SKM-1 (cell line): Measurements from ENCODE around the gene AUTS2.

Experiments
- DNase-seq: peaks from one replicate; lab custom pipeline; 2025; ENCODE audit not compliant: unreplicated experiment; lab: John Stamatoyannopoulos, UW

Gene AUTS2

GRCh38 chr7:69843653-69844052, 245.4 kb downstream of the AUTS2 start:
- DNase-seq = no peak

DNA sequence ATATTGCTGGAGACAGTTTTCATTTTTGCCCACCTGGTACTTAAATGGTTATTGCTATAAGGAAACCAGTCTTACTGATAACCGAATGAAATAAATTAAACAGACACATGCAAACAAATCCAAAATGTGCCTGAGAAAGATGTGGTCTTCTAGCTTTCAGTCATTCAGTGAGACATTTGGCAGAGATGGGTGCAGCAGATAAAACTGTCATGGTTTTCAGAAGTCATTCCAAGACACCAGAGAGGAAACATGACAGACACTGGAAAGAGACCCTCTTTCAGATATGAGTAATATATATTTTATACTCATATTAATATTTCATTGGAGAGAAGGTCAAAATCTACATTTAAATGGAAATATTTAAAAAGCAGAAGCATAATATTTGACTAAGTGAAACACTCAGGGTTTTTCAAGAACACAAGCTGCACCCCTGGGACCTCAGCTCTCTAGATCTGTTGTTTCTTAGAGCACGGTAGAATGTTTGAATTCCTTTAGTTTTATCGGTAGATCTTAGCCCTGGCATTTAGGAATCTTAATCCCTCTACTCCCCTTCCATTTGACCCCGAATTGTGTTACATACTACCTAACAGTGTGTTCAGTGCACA, 246.1 kb downstream of the AUTS2 start:
- no peak for DNase-seq

DNA sequence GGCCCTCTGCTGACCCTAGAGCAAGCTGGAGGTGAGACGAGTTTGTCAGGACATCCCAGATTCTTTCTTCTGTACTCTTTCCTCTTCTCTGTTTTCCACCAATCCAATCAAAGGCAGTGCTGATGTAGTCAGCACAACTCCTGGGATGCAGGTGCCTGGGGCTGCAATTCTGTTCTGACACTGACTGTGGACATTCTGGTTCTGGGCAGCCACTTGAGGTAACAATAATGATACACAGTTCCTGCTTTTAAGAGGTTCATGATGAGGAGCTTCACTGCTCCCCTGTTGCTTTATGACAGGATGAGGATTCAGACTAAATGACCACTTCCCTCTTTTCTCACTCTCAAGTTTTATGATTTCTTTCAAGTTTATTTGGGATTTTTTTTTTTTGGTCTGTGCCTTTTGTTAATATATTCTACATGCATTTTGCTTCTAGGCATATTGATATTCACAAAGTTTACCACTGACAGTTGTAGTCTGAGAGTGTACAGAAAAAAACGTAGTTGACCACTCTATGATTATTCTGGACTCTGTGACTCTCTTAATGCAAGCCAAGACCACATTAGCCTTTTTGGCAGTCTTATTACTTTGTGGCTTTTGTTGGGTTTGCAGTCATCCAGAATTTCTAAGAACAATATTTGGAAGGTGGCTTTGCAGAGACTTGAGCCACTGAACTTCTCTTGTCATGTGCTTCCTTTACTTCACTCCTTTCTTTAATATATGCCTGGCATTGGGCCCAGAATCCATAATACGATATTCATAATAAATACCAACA, 247.6 kb downstream of the AUTS2 start:
- DNase-seq = no peak

DNA sequence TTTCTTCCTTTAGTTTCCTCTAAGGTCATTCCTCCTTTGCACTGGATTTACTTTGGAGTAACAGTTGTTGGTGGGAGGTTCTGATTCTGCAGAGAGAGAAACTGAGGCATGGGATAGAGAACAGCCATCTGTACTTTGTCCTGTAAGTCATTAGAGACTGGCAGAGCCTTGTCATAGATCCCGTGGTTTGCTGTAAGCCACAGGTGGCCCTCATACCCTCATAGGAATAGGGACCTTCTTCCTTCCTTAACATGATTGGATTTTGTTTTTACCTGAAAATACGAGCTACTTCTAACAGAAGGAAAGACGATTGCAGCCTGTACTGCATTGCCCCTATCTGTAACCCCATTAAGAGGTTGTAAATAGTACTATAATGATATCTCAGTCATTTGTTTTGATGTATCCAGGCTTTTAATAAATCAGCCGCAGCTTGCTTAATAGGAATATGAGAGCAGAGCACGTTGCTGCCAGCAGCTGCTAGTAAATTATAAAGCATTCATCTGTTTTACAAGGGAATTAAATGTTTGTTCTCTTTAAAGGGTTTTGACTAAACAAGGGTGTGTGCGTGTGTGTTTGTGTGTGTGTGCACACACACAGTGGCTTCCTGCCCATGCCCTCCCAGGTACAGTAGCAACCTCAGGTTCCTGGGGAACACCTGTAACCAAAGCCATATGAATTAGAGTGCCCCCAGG, 249.8 kb downstream of the AUTS2 start:
- no peak for DNase-seq

- peak; percentile 53 for DNase-seq
Observed at GRCh38 chr7:69849268-69849667, 251.0 kb downstream of the AUTS2 start.

GRCh38 chr7:69857014-69857413, 258.7 kb downstream of the AUTS2 start:
- DNase-seq = no peak

- DNase-seq = no peak
Observed at GRCh38 chr7:69858471-69858870, 260.2 kb downstream of the AUTS2 start.

GRCh38 chr7:69859342-69859741, 261.1 kb downstream of the AUTS2 start:
- no peak for DNase-seq

DNA sequence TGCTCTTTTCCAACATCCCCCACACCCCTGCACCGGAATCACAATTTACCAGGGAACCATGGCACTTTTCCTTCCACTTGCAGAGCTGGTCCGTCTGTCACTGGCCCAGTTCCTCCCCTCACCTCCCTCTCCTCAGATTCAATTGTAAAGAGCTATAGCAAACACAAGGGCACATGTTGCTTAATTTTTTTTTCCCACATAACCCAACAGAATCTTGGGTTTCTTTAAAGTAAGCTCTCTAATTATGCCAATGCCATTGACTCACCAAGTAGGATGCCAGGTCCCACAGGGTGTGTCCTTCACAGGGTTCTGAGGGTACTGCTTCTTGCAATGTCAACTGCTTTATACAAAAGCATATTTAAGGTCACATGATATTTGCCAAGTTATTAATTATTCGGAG, 262.2 kb downstream of the AUTS2 start:
- no peak for DNase-seq

DNA sequence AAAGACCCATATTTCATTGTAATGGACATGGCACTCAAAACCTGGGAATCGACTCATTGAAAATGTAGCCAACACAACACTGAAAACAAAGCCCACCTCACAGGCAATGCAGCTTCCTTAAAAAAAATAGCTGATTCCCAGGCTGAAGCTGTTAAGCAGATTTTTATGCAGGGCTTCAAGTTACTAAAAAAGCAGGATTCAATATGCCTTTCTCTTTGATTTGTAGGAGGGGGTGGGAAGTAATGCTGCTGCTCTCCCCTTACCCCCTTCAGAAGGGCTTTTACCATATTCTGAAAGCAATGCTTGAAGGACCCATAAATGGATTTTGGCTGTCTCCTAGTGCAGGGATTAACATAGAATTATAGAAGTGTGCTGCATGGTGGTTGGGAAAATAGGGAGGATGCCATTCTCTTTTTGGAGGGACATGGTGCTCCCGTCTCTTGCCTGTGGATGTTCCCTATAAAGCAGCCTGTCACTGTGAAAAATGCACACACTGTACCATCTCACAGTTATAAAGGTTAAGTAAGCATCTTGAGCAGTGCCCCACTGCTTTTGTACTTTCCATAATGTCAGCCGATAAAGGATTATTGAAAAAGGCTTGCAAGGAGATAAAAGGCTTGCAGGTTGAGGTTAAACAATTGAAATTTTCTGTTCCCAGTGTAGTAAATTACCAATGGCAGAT, 262.8 kb downstream of the AUTS2 start:
- no peak for DNase-seq

DNA sequence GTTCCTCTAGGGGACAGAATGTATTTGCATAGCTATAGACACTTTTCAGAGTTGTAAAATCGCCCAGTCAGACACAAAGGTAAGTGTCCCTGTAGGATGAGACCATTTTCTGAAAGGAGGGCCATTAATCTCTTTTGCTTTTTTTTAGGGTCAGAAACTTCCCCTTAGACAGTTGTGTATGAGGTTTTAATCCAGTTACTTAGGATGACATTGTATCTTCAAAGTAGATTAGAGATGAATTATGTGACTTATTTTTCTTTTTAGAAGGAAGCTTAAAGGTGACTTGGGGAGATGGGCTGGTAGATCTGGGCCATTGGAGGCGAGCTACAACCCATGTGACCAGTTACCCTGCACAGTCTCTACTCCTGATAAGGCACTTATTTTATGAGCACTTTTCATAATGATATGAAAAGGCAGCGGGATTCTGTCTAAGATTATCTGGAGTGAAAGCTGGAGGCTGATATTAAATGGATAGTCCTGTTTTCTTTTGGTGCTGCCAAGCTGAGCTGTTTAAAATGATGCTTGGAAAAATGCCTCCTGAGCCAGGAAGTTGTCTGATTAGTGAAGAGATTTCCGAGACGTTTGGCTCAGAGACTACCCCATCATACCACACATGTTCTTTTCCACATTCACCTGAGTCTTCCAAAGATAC, 264.3 kb downstream of the AUTS2 start:
- DNase-seq = no peak

GRCh38 chr7:69864274-69864673, 266.0 kb downstream of the AUTS2 start:
- no peak for DNase-seq

- no peak for DNase-seq
Observed at GRCh38 chr7:69864822-69865221, 266.5 kb downstream of the AUTS2 start.

- no peak for DNase-seq
Observed at GRCh38 chr7:69868921-69869320, 270.6 kb downstream of the AUTS2 start.

DNA sequence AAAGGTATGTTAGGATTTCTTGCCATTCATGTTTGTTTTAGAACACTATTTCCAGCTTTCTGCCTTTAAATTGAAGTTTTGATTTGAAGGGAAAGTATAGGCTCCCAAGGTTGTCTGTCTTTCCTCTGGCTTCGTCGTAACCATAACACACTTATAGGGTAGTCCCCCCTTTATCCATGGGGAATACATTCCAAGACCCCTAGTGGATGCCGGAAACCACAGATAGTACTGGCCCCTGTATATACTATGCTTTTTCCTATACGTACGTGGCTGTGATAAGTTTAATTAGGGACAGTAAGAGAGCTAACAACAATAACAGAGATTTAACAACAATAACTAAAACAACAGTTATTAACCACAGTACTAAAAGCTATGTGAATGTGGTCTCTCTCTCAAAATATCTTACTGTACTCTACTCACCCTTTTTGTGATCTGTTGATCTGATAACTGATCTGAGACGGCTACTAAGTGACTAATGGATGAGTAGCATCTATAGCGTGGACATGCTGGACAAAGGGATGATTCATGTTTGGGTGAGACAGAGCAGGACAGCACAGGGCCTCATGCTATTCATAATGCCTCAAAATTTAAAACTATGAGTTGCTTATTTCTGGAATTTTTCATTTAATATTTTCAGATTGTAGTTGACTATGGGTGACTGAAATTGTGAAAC, 273.1 kb downstream of the AUTS2 start:
- no peak for DNase-seq

GRCh38 chr7:69871886-69872569, 273.8 kb downstream of the AUTS2 start:
- DNase-seq = no peak

- DNase-seq = no peak
Observed at GRCh38 chr7:69873512-69873911, 275.2 kb downstream of the AUTS2 start.

- DNase-seq = no peak
Observed at GRCh38 chr7:69878015-69878414, 279.7 kb downstream of the AUTS2 start.

GRCh38 chr7:69878591-69878990, 280.3 kb downstream of the AUTS2 start:
- DNase-seq = no peak

DNA sequence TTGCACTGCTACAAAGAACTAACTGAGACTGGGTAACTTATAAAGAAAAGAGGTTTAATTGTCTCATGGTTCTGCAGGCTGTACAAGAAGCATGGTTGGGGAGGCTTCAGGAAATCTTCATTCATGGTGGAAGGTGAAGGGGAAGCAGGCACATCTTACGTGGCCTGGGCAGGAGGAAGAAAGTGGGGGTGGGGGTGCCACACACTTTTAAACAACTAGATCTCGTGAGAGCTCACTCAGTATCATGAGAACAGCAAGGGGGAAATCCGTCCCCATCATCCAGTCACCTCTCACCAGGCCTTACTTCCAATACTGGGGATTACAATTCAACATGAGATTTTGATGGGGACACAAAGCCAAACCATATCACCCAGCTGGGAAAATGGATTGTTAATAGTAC, 281.7 kb downstream of the AUTS2 start:
- no peak for DNase-seq
